Keratinocyte (primary cell): ENCODE measurements around the gene EIF4G1.

ENCODE experiments used
- EZH2 ChIP-seq: IDR thresholded peaks from one replicate; pipeline ENCODE4 v1.6.1; 2012; ENCODE audit warnings: inconsistent platforms, mild to moderate bottlenecking, low read length, moderate library complexity
- TF ChIP-seq, protein P1 (sequence below), 3 experiments: IDR thresholded peaks in 1 of 3; conservative IDR thresholded peaks in 1 of 3; optimal IDR thresholded peaks in 1 of 3; 2 replicates in 2 of 3; 3 replicates in 1 of 3; pipeline versions ENCODE3 to v1.5.1; 2011; ENCODE audit warnings: low read length in 3 of 3, mild to moderate bottlenecking in 3 of 3, moderate library complexity in 2 of 3, control low read depth in 1 of 3, inconsistent platforms in 1 of 3; ENCODE audit not compliant: insufficient read depth in 2 of 3; ENCODE audit errors: extremely low read depth in 1 of 3

- no peak for TF ChIP-seq EZH2
- TF ChIP-seq, protein P1, sequence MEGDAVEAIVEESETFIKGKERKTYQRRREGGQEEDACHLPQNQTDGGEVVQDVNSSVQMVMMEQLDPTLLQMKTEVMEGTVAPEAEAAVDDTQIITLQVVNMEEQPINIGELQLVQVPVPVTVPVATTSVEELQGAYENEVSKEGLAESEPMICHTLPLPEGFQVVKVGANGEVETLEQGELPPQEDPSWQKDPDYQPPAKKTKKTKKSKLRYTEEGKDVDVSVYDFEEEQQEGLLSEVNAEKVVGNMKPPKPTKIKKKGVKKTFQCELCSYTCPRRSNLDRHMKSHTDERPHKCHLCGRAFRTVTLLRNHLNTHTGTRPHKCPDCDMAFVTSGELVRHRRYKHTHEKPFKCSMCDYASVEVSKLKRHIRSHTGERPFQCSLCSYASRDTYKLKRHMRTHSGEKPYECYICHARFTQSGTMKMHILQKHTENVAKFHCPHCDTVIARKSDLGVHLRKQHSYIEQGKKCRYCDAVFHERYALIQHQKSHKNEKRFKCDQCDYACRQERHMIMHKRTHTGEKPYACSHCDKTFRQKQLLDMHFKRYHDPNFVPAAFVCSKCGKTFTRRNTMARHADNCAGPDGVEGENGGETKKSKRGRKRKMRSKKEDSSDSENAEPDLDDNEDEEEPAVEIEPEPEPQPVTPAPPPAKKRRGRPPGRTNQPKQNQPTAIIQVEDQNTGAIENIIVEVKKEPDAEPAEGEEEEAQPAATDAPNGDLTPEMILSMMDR (optimal IDR thresholded peaks at IDR 0.05 in 1 of 3, IDR thresholded peaks at IDR 0.05 in 1 of 3, conservative IDR thresholded peaks at IDR 0.05 in 1 of 3; ENCODE audit: extremely low read depth in 1 of 3, insufficient read depth in 2 of 3, low read length in 3 of 3): no peak
Measured at GRCh38 chr3:184377374-184377773, 63.0 kb downstream of the EIF4G1 start.
